Chondrocyte (in vitro differentiated cells): Measurements from ENCODE around the gene MEF2D. TPM values are rescaled to one million over a fixed set of nuclear protein-coding genes. Genes with fewer than 3 reads are reported as not detected.

Experiments used
- DNase-seq: peaks from one replicate; pipeline ENCODE4 v3.0.0; 2021; ENCODE audit warnings: mixed read lengths, low spot score
- H3K27ac Mint-ChIP-seq: one replicate; pipeline ENCODE4 v1.8.0; 2021; ENCODE audit warnings: mild to moderate bottlenecking, moderate library complexity, mixed read lengths; ENCODE audit not compliant: unreplicated experiment
- H3K27me3 Mint-ChIP-seq: 2 replicates; pipeline ENCODE4 v1.8.0; 2021; ENCODE audit warnings: low read depth, mixed read lengths
- H3K36me3 Mint-ChIP-seq: 2 replicates; pipeline ENCODE4 v1.8.0; 2021; ENCODE audit warnings: low read depth, mixed read lengths
- H3K4me1 Mint-ChIP-seq: 2 replicates; pipeline ENCODE4 v1.8.0; 2021; ENCODE audit warnings: low read depth, mild to moderate bottlenecking, mixed read lengths
- H3K4me3 Mint-ChIP-seq: one replicate; pipeline ENCODE4 v1.8.0; 2021; ENCODE audit warnings: mild to moderate bottlenecking, moderate library complexity, mixed read lengths; ENCODE audit not compliant: unreplicated experiment
- H3K9me3 Mint-ChIP-seq: 2 replicates; pipeline ENCODE4 v1.8.0; 2021; ENCODE audit warnings: low read depth, mixed read lengths
- total RNA-seq: library from RNA; stranded (reverse); gene quantifications from 3 replicates; pipeline ENCODE4 v1.2.1, GENCODE V29; 2021
- TF ChIP-seq, protein P1 (sequence below): fragments of 200-600 bp; sonication (generic); IDR thresholded peaks from 2 replicates; pipeline ENCODE4 v1.5.0; 2021; ENCODE audit warnings: antibody characterized with exemption, mild to moderate bottlenecking, moderate library complexity

The MEF2D gene
- total RNA-seq, 1 donor from 2014 or later = 62.0 TPM

DNA sequence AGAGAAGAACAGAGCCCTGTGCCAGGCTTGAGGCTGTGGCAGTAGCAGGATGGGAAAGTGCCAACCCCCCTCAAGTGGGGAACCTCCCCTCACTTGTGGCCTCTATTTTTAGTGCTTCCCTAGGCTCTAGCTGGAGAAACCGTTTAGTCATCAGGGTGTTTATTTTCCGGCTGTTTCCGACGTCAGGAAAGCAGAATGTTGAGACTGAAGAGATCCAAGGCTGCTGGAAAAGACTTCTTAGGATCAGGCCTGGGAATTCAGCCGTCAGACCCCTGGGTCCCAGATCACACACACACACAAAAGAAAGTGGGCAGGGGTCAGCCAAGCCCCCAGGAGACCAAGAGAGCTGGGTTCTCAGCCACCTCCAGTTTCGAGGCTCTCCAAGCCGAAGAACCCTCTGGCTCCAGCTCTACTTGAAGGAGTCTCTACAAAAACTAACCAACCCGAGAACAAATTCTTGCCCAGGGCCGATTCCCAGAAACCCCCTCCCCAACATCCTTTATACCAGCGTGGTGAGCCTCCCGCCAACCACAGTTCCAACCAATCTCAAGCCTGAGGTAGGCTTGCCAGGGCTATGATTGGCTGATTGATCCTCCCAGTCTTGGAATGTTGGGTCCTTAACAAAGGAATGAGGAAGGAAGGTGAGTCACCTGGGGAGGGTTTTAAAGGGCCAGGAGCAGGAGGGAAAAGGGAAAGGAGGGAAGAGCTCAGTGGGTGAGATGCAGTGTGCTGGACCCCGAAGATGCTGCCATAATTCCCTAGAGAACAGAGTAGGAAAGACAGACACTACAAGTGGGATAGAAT is 2.5 kb upstream of the MEF2D start:
- Mint-ChIP-seq H3K36me3 (no peaks in the 10 kb centered on the region), H3K27me3 (no peaks in the 10 kb centered on the region), H3K4me1 (peaks cover 59% of the 10 kb centered on the region), H3K9me3 (no peaks in the 10 kb centered on the region), H3K4me3 (peak overlapping the region; percentile 58), H3K27ac (peak overlapping the region; percentile 99)
- TF ChIP-seq, protein P1, sequence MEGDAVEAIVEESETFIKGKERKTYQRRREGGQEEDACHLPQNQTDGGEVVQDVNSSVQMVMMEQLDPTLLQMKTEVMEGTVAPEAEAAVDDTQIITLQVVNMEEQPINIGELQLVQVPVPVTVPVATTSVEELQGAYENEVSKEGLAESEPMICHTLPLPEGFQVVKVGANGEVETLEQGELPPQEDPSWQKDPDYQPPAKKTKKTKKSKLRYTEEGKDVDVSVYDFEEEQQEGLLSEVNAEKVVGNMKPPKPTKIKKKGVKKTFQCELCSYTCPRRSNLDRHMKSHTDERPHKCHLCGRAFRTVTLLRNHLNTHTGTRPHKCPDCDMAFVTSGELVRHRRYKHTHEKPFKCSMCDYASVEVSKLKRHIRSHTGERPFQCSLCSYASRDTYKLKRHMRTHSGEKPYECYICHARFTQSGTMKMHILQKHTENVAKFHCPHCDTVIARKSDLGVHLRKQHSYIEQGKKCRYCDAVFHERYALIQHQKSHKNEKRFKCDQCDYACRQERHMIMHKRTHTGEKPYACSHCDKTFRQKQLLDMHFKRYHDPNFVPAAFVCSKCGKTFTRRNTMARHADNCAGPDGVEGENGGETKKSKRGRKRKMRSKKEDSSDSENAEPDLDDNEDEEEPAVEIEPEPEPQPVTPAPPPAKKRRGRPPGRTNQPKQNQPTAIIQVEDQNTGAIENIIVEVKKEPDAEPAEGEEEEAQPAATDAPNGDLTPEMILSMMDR = no peak
- DNase-seq = peak; percentile 32

DNA sequence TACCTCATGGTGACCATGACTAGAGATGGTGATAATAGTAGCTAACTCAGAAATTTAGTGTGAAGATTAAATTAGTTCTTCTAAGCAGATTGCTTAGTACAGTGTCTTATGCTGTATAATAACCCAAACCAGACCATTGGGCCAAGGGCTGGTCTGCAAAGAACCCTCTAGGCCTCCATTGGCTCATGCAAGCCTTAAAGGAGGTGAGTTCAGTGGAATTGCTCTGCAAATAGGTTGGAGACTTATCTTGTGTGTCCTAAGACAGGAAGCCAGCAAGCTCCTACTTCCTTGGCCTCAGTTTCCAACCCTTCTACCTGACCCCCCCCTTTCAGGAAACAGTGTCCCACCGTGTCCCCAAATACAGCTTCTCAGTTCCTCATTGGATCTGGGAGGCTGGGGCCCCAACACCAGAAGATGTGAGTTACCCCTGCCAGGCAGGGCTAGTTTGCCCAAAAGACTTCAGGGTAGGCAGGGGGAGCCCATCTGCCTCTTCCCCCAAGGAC is 1.9 kb upstream of the MEF2D start:
- H3K27me3 Mint-ChIP-seq = no peaks in the 10 kb centered on the region
- H3K4me3 Mint-ChIP-seq = peak overlapping the region; percentile 58
- H3K27ac Mint-ChIP-seq = peak overlapping the region; percentile 99
- TF ChIP-seq, protein P1 = no peak
- no peaks in the 10 kb centered on the region for H3K9me3 Mint-ChIP-seq
- peak; percentile 68 for DNase-seq
- H3K4me1 Mint-ChIP-seq = peaks cover 65% of the 10 kb centered on the region
- no peaks in the 10 kb centered on the region for H3K36me3 Mint-ChIP-seq

DNA sequence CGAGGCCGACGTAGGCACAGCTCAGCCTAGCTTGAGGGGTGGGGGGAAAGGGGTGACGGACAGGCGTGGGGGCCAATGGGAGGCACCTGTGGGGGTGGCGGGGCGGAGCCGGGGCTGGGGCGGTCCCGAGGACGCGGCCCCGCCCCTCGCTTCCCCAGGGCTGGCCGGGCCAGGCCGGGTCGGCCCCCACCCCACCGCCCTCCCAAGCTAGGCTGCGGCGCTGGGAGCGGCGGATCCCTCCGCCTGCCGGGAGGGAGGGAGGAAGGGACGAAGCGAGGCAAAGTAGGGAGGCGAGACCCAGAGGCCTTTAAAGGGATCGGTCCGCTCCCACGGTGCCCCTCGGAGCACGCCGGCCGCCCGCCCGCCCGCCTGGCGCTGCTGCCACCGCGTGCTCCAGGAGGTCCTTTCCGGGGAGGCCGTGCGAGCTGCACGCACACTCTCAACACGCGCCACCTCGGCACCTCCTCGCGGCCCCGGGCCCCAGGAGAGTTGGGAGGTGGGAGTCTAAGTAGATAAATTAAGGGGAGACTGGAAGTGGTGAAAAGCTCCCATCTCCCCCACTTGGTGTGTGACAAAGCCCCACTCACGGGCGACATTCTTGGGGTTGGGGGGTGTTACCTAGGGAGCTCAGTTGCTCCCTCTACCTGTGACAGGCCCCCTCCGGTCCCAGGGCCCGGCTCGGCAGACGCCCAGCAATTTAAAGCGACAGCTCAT is 375 bp upstream of the MEF2D start:
- H3K4me3 Mint-ChIP-seq = peak overlapping the region; percentile 89
- DNase-seq = peak; percentile 97
- no peaks in the 10 kb centered on the region for H3K36me3 Mint-ChIP-seq
- peaks cover 79% of the 10 kb centered on the region for H3K4me1 Mint-ChIP-seq
- H3K9me3 Mint-ChIP-seq = no peaks in the 10 kb centered on the region
- H3K27ac Mint-ChIP-seq = peak overlapping the region; percentile 99
- TF ChIP-seq, protein P1 = peak; percentile 78
- H3K27me3 Mint-ChIP-seq = no peaks in the 10 kb centered on the region

DNA sequence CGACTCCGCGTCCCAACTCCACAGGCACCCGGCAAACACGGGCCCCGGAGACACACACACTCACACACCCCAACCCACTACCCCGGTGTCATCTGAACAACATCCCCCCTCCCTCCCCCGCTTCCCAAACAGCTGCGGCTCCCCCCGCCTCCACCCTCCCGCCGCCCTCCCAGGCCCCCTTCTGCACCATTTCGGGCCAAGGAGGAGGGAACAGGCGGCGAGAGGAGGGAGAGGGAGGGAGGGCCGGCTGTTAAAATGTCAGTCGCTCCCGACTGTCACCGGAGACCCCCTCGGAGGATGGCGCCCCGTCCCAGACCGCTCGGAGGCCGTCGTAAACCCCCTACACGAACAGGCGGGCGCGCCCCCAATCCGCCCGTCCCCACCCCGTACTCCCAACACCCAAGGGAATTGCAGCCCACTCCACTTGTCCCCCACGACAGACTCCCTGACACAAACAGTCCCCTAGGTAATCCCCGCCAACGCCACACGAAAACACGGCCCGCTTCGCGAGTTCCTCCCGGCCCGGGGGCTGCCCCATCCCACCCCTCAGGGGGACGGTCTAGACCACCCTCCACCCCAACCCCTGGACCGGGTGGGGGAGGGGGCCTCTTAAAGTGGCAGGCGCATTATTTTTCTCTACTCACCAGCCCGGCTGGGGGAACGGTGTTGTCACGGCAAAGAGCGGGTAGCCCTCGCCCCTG is 583 bp downstream of the MEF2D start:
- H3K4me3 Mint-ChIP-seq = peak overlapping the region; percentile 89
- TF ChIP-seq, protein P1 = peak; percentile 9
- peak; percentile 82 for DNase-seq
- no peaks in the 10 kb centered on the region for H3K9me3 Mint-ChIP-seq
- peak overlapping the region; percentile 94 for H3K27ac Mint-ChIP-seq
- H3K27me3 Mint-ChIP-seq = no peaks in the 10 kb centered on the region
- H3K36me3 Mint-ChIP-seq = peaks cover 1% of the 10 kb centered on the region
- H3K4me1 Mint-ChIP-seq = peaks cover 79% of the 10 kb centered on the region
